Astrocyte (in vitro differentiated cells and primary cell): Measurements from ENCODE around the gene ITSN1.

Experiments
- CTCF ChIP-seq: IDR thresholded peaks from 2 replicates; pipeline ENCODE4 v1.5.1; 2011; ENCODE audit warnings: low read depth, mild to moderate bottlenecking, inconsistent platforms, low read length, moderate library complexity; ENCODE audit not compliant: insufficient read depth
- EZH2 ChIP-seq: IDR thresholded peaks from 2 replicates; pipeline ENCODE4 v1.6.1; 2012; ENCODE audit warnings: mild to moderate bottlenecking, low read length, inconsistent platforms; ENCODE audit not compliant: insufficient read depth

DNA sequence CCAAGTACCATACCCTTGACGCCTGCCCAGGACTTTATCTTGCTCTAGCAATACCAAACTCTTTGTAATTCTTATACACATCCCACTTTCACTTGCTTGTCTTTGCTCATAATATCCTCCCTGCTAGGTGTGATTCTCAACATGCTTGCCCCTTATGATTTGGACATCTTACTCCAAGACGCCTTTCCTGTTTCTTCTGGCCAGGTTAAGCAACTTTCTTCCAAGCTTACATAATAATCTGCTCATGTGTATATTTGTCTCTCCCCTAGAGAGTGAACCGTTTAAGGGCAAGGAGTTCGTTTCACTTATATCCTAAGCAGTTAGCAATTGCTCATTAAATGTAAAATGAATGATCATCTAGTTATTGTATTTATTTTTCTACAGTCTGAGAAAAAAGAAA is 22.6 kb upstream of the ITSN1 start:
- TF ChIP-seq CTCF, result no peak
- no peak for TF ChIP-seq EZH2
